Activated CD8-positive, alpha-beta T cell treated with anti-CD3 and anti-CD28 coated beads, Interleukin-2, amount 10 ng/mL, durations not matched to agents 7 days and 5 days (primary cell): ENCODE results near the gene CSNK1A1L. TPM values are rescaled to one million over a fixed set of nuclear protein-coding genes. Genes with fewer than 3 reads are reported as not detected.

ENCODE experiments used
- ATAC-seq: fragments of 150-1000 bp; cut with Tn5 transposase; one replicate; pipeline ENCODE4 v1.10.0; 2021; ENCODE audit warnings: moderate library complexity
- CTCF ChIA-PET: fragments of 350-600 bp; sonication (Branson Sonifier 250); formaldehyde crosslinking; loops from one replicate; lab custom pipeline; 2021; ENCODE audit warnings: antibody characterized with exemption; lab: Charles Lee
- POLR2A ChIA-PET: fragments of 350-600 bp; sonication (Branson Sonifier 250); formaldehyde crosslinking; loops from one replicate; lab custom pipeline; 2021; ENCODE audit warnings: antibody characterized with exemption; lab: Charles Lee
- DNase-seq: peaks from one replicate; pipeline ENCODE4 v3.0.0-alpha.2; 2020
- H3K27ac Mint-ChIP-seq: one replicate; pipeline ENCODE4 v1.8.0; 2021; ENCODE audit warnings: mild to moderate bottlenecking, mixed read lengths
- H3K27me3 Mint-ChIP-seq: one replicate; pipeline ENCODE4 v1.8.0; 2021; ENCODE audit warnings: low read depth, mixed read lengths
- H3K36me3 Mint-ChIP-seq: one replicate; pipeline ENCODE4 v1.8.0; 2021; ENCODE audit warnings: low read depth, mixed read lengths
- H3K4me1 Mint-ChIP-seq: one replicate; pipeline ENCODE4 v1.8.0; 2021; ENCODE audit warnings: low read depth, mixed read lengths
- H3K4me3 Mint-ChIP-seq: one replicate; pipeline ENCODE4 v1.8.0; 2021; ENCODE audit warnings: mild to moderate bottlenecking, mixed read lengths
- H3K9me3 Mint-ChIP-seq: one replicate; pipeline ENCODE4 v1.8.0; 2022; ENCODE audit warnings: mixed read lengths; ENCODE audit not compliant: insufficient read depth
- total RNA-seq, 2 experiments: library from RNA; stranded (reverse); gene quantifications; one replicate each; pipeline ENCODE4 v1.2.3, GENCODE V29; 2021

CSNK1A1L gene
- total RNA-seq, 2 experiments from 2014 or later = not detected

GRCh38 chr13:37132211-37132610 lies 26.7 kb upstream of the CSNK1A1L start:
- Mint-ChIP-seq H3K27ac (no peak overlapping the region), H3K4me1 (no peaks in the 10 kb centered on the region), H3K4me3 (no peak overlapping the region), H3K9me3 (no peaks in the 10 kb centered on the region), H3K27me3 (no peaks in the 10 kb centered on the region), H3K36me3 (no peaks in the 10 kb centered on the region)
- ChIA-PET CTCF (no interaction called here), POLR2A (no interaction called here)
- no peak for ATAC-seq
- no peak for DNase-seq

GRCh38 chr13:37131092-37131491 lies 25.6 kb upstream of the CSNK1A1L start:
- no peak for DNase-seq
- H3K27me3 Mint-ChIP-seq = no peaks in the 10 kb centered on the region
- H3K36me3 Mint-ChIP-seq = no peaks in the 10 kb centered on the region
- no peak overlapping the region for H3K27ac Mint-ChIP-seq
- CTCF ChIA-PET = interaction anchor here (0.6 kb wide), 1 partner anchor 317 kb away, joined by 3 read pairs; no protein-coding TSS in a partner anchor
- POLR2A ChIA-PET = no interaction called here
- no peaks in the 10 kb centered on the region for H3K9me3 Mint-ChIP-seq
- H3K4me3 Mint-ChIP-seq = no peak overlapping the region
- no peak for ATAC-seq
- H3K4me1 Mint-ChIP-seq = no peaks in the 10 kb centered on the region

GRCh38 chr13:37129866-37130265 lies 24.4 kb upstream of the CSNK1A1L start:
- DNase-seq = no peak
- H3K36me3 Mint-ChIP-seq = no peaks in the 10 kb centered on the region
- no peaks in the 10 kb centered on the region for H3K9me3 Mint-ChIP-seq
- H3K27ac Mint-ChIP-seq = no peak overlapping the region
- H3K4me1 Mint-ChIP-seq = no peaks in the 10 kb centered on the region
- no peak overlapping the region for H3K4me3 Mint-ChIP-seq
- ChIA-PET POLR2A (no interaction called here), CTCF (no interaction called here)
- no peak for ATAC-seq
- no peaks in the 10 kb centered on the region for H3K27me3 Mint-ChIP-seq

- Mint-ChIP-seq H3K36me3 (no peaks in the 10 kb centered on the region), H3K4me3 (no peak overlapping the region), H3K27ac (no peak overlapping the region), H3K27me3 (no peaks in the 10 kb centered on the region), H3K9me3 (no peaks in the 10 kb centered on the region), H3K4me1 (no peaks in the 10 kb centered on the region)
- POLR2A ChIA-PET = no interaction called here
- CTCF ChIA-PET = no interaction called here
- DNase-seq (no peak), ATAC-seq (no peak)
These were observed 22.3 kb upstream of the CSNK1A1L start for GRCh38 chr13:37127691-37128241.

GRCh38 chr13:37123337-37123736 lies 17.9 kb upstream of the CSNK1A1L start:
- DNase-seq (no peak), ATAC-seq (no peak)
- no peaks in the 10 kb centered on the region for H3K36me3 Mint-ChIP-seq
- CTCF ChIA-PET = no interaction called here
- H3K4me1 Mint-ChIP-seq = no peaks in the 10 kb centered on the region
- H3K27me3 Mint-ChIP-seq = peaks cover 6% of the 10 kb centered on the region
- H3K27ac Mint-ChIP-seq = no peak overlapping the region
- POLR2A ChIA-PET = no interaction called here
- H3K9me3 Mint-ChIP-seq = no peaks in the 10 kb centered on the region
- no peak overlapping the region for H3K4me3 Mint-ChIP-seq

GRCh38 chr13:37118016-37118415 lies 12.6 kb upstream of the CSNK1A1L start:
- no peak overlapping the region for H3K4me3 Mint-ChIP-seq
- H3K36me3 Mint-ChIP-seq = no peaks in the 10 kb centered on the region
- peaks cover 8% of the 10 kb centered on the region for H3K27me3 Mint-ChIP-seq
- ChIA-PET POLR2A (no interaction called here), CTCF (no interaction called here)
- no peaks in the 10 kb centered on the region for H3K9me3 Mint-ChIP-seq
- DNase-seq = no peak
- ATAC-seq = no peak
- no peak overlapping the region for H3K27ac Mint-ChIP-seq
- H3K4me1 Mint-ChIP-seq = no peaks in the 10 kb centered on the region

- no peak for DNase-seq
- Mint-ChIP-seq H3K9me3 (no peaks in the 10 kb centered on the region), H3K4me1 (no peaks in the 10 kb centered on the region), H3K27ac (no peak overlapping the region), H3K4me3 (no peak overlapping the region), H3K27me3 (peaks cover 2% of the 10 kb centered on the region), H3K36me3 (no peaks in the 10 kb centered on the region)
- POLR2A ChIA-PET = no interaction called here
- CTCF ChIA-PET = no interaction called here
- no peak for ATAC-seq
These were observed 8.8 kb upstream of the CSNK1A1L start for GRCh38 chr13:37114250-37114649.

- H3K36me3 Mint-ChIP-seq = no peaks in the 10 kb centered on the region
- no peak overlapping the region for H3K4me3 Mint-ChIP-seq
- H3K9me3 Mint-ChIP-seq = no peaks in the 10 kb centered on the region
- ATAC-seq (no peak), DNase-seq (no peak)
- H3K4me1 Mint-ChIP-seq = no peaks in the 10 kb centered on the region
- peaks cover 2% of the 10 kb centered on the region for H3K27me3 Mint-ChIP-seq
- H3K27ac Mint-ChIP-seq = no peak overlapping the region
- ChIA-PET CTCF (no interaction called here), POLR2A (no interaction called here)
These were observed 8.1 kb upstream of the CSNK1A1L start for GRCh38 chr13:37113534-37113933.

GRCh38 chr13:37109051-37109678 lies 3.7 kb upstream of the CSNK1A1L start:
- H3K36me3 Mint-ChIP-seq = no peaks in the 10 kb centered on the region

GRCh38 chr13:37107868-37108267 lies 2.4 kb upstream of the CSNK1A1L start:
- H3K4me1 Mint-ChIP-seq = no peaks in the 10 kb centered on the region

More at GRCh38 chr13:37109051-37109678, 3.7 kb upstream of the CSNK1A1L start:
- H3K4me1 Mint-ChIP-seq = no peaks in the 10 kb centered on the region
- no peak overlapping the region for H3K27ac Mint-ChIP-seq
- POLR2A ChIA-PET = no interaction called here
- CTCF ChIA-PET = no interaction called here
- no peaks in the 10 kb centered on the region for H3K9me3 Mint-ChIP-seq
- no peaks in the 10 kb centered on the region for H3K27me3 Mint-ChIP-seq
- DNase-seq (no peak), ATAC-seq (no peak)
- no peak overlapping the region for H3K4me3 Mint-ChIP-seq

GRCh38 chr13:37107456-37107855 lies 2.0 kb upstream of the CSNK1A1L start:
- DNase-seq = no peak
- ATAC-seq = no peak
- Mint-ChIP-seq H3K36me3 (no peaks in the 10 kb centered on the region), H3K4me3 (no peak overlapping the region), H3K27me3 (no peaks in the 10 kb centered on the region), H3K9me3 (no peaks in the 10 kb centered on the region), H3K4me1 (no peaks in the 10 kb centered on the region), H3K27ac (no peak overlapping the region)
- ChIA-PET POLR2A (no interaction called here), CTCF (no interaction called here)

More at GRCh38 chr13:37107868-37108267, 2.4 kb upstream of the CSNK1A1L start:
- Mint-ChIP-seq H3K27ac (no peak overlapping the region), H3K4me3 (no peak overlapping the region), H3K36me3 (no peaks in the 10 kb centered on the region), H3K27me3 (no peaks in the 10 kb centered on the region), H3K9me3 (no peaks in the 10 kb centered on the region)
- ChIA-PET CTCF (no interaction called here), POLR2A (no interaction called here)
- DNase-seq (no peak), ATAC-seq (no peak)

GRCh38 chr13:37106642-37107041 lies 1.2 kb upstream of the CSNK1A1L start:
- no peak overlapping the region for H3K4me3 Mint-ChIP-seq
- H3K27ac Mint-ChIP-seq = no peak overlapping the region
- ChIA-PET CTCF (no interaction called here), POLR2A (no interaction called here)
- ATAC-seq (no peak), DNase-seq (no peak)
- H3K27me3 Mint-ChIP-seq = no peaks in the 10 kb centered on the region
- no peaks in the 10 kb centered on the region for H3K36me3 Mint-ChIP-seq
- no peaks in the 10 kb centered on the region for H3K4me1 Mint-ChIP-seq
- no peaks in the 10 kb centered on the region for H3K9me3 Mint-ChIP-seq

- ATAC-seq (no peak), DNase-seq (no peak)
- Mint-ChIP-seq H3K36me3 (no peaks in the 10 kb centered on the region), H3K27ac (no peak overlapping the region), H3K4me3 (no peak overlapping the region), H3K27me3 (no peaks in the 10 kb centered on the region), H3K9me3 (no peaks in the 10 kb centered on the region), H3K4me1 (no peaks in the 10 kb centered on the region)
- CTCF ChIA-PET = no interaction called here
- POLR2A ChIA-PET = no interaction called here
These were observed 2.6 kb downstream of the CSNK1A1L start for GRCh38 chr13:37102896-37103295.
